HG03378 (cell line): ENCODE measurements around the gene MMGT1.
A peak's percentile ranks its signal among the peaks of the same experiment; 100 is the strongest.

Experiments
- ATAC-seq: cut with Tn5 transposase; IDR thresholded peaks from one replicate; pipeline ENCODE4 v1.9.1; 2021; ENCODE audit warnings: mild to moderate bottlenecking, moderate library complexity; ENCODE audit not compliant: unreplicated experiment

Gene MMGT1

GRCh38 chrX:135973548-135974278 lies at the start of gene MMGT1:
Gene MMGT1, minus strand, starts transcription at chrX:135973988. Its CDS starts 313 bp downstream, at chrX:135973675.
- peak; percentile 76 for ATAC-seq

DNA sequence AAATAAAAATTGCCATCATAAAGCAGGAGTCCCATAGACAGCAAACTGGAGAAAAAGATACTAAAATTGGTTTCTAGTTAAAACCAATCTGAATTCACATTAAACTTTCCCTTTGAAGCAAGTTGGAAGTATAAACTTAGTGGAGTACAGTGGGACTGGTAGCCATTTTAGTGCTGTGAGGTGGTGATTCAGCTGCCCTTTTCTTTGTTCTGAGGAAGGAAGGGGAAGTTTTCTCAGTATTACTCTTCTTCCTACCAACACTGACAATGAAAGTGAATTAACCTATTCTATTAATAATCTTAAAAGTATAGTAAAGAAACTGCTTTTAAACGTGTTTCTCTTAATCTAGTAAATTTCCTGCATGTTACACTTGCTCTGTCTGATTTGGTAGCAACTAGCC lies 48.1 kb upstream of the MMGT1 start:
- peak; percentile 62 for ATAC-seq

GRCh38 chrX:136021160-136021559 lies 47.4 kb upstream of the MMGT1 start:
- ATAC-seq, result peak; percentile 85

DNA sequence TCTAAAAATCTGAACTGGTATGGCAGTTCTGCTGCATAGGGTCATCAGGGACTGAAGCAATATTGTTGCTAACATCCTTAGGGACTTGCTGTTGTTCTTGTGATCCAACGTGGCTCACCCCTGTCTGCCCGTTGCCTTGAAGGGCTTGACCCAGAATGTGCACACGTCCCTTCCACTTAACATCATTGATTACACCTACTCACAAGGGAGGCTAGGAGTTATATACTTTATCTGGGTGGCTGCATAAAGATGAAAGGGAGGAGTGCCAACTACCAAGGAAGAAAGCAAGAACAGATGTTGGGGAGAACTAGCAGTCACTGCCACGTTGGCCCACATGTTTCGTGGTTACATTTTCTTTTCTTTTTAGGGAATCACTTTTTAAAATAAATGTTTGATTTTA lies 45.4 kb upstream of the MMGT1 start:
- ATAC-seq, result no peak

GRCh38 chrX:136016881-136017280 lies 43.1 kb upstream of the MMGT1 start:
- ATAC-seq, result no peak

DNA sequence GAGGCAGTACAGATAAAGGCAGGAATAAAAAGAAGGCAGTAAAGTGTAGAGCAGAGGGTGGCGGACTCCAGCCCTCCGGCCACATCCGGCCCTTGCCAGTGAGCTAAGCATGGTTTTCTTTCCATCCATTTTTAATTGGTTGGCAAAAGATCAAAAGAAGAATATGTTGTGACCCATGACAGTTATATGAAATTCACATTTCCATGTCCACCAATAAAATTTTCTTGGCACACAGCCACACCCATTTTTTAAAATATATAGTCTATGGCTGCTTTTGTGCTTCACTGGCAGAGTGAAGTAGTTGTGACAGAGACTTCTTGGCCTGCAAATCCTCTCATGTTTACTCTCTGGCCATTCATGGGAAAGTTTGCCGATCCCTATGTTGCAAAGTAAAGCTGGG lies 41.2 kb upstream of the MMGT1 start:
- ATAC-seq, result no peak

- no peak for ATAC-seq
Observed at GRCh38 chrX:135988245-135988644, 14.5 kb upstream of the MMGT1 start.

- ATAC-seq, result no peak
Observed at GRCh38 chrX:135985973-135986310, 12.2 kb upstream of the MMGT1 start.

- no peak for ATAC-seq
Observed at GRCh38 chrX:135985157-135985972, 11.6 kb upstream of the MMGT1 start, which contains the start of gene SLC9A6. Gene SLC9A6, plus strand, starts transcription at chrX:135985435. Its CDS starts 224 bp downstream, at chrX:135985659.

DNA sequence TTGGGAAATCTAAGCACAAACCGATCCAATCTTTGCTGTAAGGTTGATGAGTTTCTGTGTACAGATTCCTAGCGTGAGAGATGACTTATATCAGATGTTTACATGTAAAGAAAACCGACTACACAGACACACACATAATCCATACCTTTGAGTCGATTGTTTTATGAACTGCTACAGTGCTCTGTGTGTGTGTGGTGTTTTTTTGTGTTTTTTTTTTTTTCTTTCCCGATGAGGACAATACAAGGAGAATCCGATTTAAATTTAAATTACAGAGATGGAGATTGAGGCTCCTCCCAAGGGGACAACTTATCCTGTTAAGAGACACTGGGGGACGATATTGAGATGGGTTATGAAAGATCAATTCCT lies 11.0 kb upstream of the MMGT1 start:
- ATAC-seq, result no peak

GRCh38 chrX:135984256-135984655 lies 10.5 kb upstream of the MMGT1 start:
- no peak for ATAC-seq

DNA sequence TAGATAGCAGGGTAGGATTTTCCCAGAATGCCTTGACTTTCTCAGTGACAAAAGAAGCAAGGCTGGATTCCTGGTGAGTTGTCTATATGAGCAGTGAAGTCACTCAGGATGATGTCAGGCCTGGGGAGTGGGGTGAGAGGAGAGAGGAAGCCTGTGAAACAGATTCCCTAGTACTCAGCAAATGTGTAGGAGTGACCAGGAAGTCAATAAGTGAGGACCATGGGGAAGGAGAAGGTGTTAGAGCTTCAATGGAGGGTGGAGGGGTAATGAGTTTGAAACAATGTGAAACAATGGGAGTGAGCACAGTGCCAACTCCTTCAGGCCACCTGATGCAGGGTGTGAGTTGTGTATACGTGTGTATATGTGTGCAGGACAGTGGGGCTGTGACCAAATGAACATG lies 9.1 kb upstream of the MMGT1 start:
- ATAC-seq, result no peak

- no peak for ATAC-seq
Observed at GRCh38 chrX:135981668-135982067, 7.9 kb upstream of the MMGT1 start.

DNA sequence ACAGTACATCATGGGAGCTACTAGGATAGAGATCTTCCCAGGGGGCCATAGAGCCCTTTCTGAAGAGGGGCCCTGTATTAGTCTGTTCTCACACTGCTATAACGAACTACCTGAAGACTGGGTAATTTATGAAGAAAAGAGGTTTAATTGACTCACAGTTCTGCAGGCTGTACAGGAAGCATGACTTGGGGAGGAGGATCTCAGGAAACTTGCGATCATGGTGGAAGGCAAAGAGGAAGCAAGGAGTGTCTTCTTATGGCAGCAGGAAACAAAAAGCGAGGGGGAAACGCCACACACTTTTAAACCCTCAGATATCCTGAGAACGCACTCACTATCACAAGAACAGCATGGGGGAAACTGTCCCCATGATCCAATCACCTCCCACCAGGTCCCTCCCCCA lies 7.2 kb upstream of the MMGT1 start:
- no peak for ATAC-seq

GRCh38 chrX:135977611-135978010 lies 3.8 kb upstream of the MMGT1 start:
- no peak for ATAC-seq

- ATAC-seq, result no peak
Observed at GRCh38 chrX:135975421-135975820, 1.6 kb upstream of the MMGT1 start.

DNA sequence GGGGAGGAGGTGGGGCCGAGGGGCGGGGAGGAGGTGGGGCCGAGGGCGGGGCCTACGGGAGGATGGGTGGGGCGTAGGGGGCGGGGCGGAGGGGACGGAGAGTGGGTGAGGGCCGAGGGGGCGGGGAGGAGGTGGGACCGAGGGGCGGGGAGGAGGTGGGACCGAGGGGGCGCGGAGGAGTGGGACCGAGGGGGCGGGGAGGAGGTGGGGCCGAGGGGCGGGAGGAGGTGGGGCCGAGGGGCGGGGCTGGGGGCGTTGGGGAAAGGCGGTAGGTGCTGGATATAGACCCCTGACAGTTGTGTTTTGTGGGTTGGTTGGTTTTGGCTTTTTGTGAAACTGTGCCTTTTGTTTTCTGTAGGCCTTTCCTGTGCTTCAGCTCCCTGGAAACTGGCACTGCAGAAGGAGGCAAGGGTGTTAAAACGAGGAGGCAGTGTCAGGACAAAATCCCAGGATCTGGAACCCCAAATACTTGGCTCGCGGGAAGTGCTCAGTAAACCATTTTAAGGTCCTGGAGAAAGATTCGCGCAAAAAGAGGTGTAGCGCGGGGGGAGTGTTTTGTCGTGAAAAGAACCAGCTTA lies 580 bp upstream of the MMGT1 start:
- no peak for ATAC-seq

DNA sequence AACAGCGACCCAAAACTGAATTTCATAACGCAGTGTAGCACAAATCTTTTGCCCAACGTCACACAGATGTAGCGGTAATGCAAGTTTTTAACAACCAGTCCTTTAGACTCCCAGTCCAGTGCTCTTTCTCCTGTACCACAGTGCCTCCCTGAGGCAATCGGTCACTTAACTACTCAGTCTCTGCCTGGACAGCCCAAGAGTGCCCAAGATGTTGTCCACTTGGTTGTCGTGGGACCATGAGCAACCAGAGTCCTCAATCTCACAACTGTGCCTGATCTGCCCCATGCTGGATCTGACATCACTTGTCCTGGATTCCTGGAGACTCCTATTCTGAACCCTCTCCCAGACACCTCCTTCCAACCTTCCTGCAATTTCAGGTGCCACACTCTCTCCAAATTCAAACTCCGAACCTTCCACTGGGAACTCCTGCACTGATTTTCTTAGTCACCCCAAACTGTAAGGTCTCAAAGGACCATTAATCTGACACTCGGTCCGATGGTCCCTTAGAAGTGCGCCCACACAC lies 702 bp downstream of the MMGT1 start:
- ATAC-seq, result peak; percentile 30

DNA sequence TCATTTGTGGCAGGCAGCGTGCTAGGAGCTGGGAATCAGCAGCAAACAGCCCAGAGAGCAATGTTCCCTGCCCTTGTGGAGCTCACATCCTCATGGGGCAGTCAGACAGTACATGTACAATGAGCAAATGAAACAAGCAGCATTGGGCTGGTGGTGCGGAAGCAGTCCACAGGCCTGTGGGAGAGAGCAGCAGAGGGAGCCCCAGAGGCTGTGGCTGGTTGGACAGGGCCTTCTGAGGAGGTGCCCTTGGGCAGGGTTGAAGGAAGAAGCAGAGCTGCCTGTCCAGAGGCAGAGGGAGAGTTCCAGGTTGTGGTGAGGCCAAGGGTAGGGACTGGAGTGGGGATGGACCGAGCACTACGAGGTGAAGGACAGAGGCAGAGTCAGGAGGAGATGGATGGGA lies 22.5 kb downstream of the MMGT1 start:
- no peak for ATAC-seq

DNA sequence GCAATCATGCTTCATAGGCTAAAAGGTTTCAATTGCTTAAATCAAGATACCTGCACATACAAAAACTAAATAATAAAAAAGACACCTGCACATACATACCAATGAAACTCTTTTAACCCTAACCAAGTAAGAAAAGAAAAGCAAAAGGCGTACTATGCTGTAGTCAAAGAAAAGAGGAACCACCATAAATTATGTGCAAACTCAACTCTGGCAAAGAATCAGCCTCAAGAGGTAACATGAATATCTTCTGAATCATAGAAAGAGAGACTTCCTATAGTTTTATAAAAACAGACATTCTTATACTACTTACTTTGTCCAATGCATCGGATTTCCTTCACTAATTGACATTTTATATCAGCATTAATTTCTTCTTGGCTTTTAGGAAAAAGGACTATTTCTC lies 29.3 kb downstream of the MMGT1 start:
- ATAC-seq, result no peak

- ATAC-seq, result peak; percentile 67
Observed at GRCh38 chrX:135931644-135932487, 41.9 kb downstream of the MMGT1 start.
